ENCODE data around the gene HERC4.

DNA sequence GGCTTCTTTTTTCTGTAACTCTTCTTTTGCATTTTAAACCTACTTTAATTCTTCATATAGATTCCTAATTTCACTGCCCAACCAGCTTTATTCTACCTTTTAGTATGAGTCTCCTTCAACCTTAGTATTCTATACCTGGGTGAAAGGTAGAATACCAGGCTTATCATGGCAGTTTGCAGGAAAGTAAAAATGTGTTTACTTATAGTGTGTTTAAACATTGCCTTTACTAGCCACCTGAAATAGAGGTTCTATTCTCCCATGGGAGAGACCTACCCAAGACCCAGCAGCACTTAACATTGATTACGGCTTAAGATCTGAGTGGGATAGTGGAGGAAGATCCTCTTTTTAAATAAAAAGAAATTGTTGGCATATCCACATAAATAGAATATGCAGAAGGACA lies 32.6 kb upstream of the HERC4 start:
- TF ChIP-seq, protein P1, sequence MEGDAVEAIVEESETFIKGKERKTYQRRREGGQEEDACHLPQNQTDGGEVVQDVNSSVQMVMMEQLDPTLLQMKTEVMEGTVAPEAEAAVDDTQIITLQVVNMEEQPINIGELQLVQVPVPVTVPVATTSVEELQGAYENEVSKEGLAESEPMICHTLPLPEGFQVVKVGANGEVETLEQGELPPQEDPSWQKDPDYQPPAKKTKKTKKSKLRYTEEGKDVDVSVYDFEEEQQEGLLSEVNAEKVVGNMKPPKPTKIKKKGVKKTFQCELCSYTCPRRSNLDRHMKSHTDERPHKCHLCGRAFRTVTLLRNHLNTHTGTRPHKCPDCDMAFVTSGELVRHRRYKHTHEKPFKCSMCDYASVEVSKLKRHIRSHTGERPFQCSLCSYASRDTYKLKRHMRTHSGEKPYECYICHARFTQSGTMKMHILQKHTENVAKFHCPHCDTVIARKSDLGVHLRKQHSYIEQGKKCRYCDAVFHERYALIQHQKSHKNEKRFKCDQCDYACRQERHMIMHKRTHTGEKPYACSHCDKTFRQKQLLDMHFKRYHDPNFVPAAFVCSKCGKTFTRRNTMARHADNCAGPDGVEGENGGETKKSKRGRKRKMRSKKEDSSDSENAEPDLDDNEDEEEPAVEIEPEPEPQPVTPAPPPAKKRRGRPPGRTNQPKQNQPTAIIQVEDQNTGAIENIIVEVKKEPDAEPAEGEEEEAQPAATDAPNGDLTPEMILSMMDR (IDR thresholded peaks at IDR 0.05; ENCODE audit: low read depth, low read length, missing input control), result no peak
- TF ChIP-seq TAF1 (conservative IDR thresholded peaks at IDR 0.05) (no peak), FOXA1 (IDR thresholded peaks at IDR 0.05) (no peak), ZBTB33 (IDR thresholded peaks at IDR 0.05) (no peak), MAX (IDR thresholded peaks at IDR 0.05) (no peak), YY1 (IDR thresholded peaks at IDR 0.05) (no peak), HNF4G (IDR thresholded peaks at IDR 0.05) (no peak), RAD21 (IDR thresholded peaks at IDR 0.05) (no peak)
- TF ChIP-seq, protein P2, sequence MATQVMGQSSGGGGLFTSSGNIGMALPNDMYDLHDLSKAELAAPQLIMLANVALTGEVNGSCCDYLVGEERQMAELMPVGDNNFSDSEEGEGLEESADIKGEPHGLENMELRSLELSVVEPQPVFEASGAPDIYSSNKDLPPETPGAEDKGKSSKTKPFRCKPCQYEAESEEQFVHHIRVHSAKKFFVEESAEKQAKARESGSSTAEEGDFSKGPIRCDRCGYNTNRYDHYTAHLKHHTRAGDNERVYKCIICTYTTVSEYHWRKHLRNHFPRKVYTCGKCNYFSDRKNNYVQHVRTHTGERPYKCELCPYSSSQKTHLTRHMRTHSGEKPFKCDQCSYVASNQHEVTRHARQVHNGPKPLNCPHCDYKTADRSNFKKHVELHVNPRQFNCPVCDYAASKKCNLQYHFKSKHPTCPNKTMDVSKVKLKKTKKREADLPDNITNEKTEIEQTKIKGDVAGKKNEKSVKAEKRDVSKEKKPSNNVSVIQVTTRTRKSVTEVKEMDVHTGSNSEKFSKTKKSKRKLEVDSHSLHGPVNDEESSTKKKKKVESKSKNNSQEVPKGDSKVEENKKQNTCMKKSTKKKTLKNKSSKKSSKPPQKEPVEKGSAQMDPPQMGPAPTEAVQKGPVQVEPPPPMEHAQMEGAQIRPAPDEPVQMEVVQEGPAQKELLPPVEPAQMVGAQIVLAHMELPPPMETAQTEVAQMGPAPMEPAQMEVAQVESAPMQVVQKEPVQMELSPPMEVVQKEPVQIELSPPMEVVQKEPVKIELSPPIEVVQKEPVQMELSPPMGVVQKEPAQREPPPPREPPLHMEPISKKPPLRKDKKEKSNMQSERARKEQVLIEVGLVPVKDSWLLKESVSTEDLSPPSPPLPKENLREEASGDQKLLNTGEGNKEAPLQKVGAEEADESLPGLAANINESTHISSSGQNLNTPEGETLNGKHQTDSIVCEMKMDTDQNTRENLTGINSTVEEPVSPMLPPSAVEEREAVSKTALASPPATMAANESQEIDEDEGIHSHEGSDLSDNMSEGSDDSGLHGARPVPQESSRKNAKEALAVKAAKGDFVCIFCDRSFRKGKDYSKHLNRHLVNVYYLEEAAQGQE (IDR thresholded peaks at IDR 0.05), result no peak
